ENCODE results near the gene NRXN3. TPM values are rescaled to one million over a fixed set of nuclear protein-coding genes. Genes with fewer than 3 reads are reported as not detected.

The NRXN3 gene
- total RNA-seq, 1 experiment from 2014 or later: not detected

DNA sequence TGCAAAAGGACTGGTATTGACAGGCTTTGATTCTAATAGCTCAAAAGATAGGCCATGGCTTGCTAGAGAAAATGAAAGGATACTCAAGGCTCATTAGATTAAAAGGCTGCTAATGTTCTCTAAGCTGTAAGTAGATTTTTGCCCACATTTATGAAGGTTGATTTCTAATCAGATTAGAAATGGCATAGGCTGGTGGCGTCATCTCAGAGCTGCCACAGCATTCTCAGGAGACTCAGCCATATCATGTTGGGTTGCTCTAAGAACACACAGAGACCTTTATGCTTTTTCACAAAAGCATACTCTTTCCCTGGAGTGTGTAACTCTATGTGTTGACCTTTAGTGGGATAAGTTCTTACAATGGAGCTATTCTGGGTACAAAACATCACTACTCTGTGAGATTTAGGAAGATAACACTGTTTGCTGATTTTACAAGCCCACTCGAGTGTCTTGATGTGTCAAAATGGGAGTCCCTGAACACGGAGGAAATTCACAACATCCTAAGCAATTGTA is 576.0 kb downstream of the NRXN3 start:
- no peaks in the 10 kb centered on the region for H3K4me1 ChIP-seq (ENCODE audit: control insufficient read depth in 1 of 2, insufficient read depth in 2 of 2, low read length in 2 of 2)
- H3K27ac ChIP-seq (ENCODE audit: low read depth, low read length): no peak overlapping the region
- H3K36me3 ChIP-seq (ENCODE audit: control insufficient read depth in 1 of 2, insufficient read depth in 2 of 2, low read length in 2 of 2): no peaks in the 10 kb centered on the region
- no peak overlapping the region for H3K9ac ChIP-seq (ENCODE audit: low read length)
- DNase-seq (ENCODE audit: low read depth, low spot score): no peak
- CTCF ChIA-PET: no interaction called here
- no peaks in the 10 kb centered on the region for H3K79me2 ChIP-seq (ENCODE audit: insufficient read depth, low read length)
- no peak for ATAC-seq
- H3K4me3 ChIP-seq (replicated peaks in 1 of 2; ENCODE audit: low read depth in 1 of 2, low read length in 2 of 2): no peak overlapping the region
- TF ChIP-seq, protein P1, sequence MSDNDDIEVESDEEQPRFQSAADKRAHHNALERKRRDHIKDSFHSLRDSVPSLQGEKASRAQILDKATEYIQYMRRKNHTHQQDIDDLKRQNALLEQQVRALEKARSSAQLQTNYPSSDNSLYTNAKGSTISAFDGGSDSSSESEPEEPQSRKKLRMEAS (IDR thresholded peaks at IDR 0.05): no peak
- TF ChIP-seq YY1 (IDR thresholded peaks at IDR 0.05; ENCODE audit: extremely low read depth, insufficient replicate concordance, low read depth, low read length) (no peak), TCF7L2 (IDR thresholded peaks at IDR 0.05; ENCODE audit: borderline replicate concordance, extremely low read depth, insufficient read depth, insufficient read length) (no peak), SRF (IDR thresholded peaks at IDR 0.05; ENCODE audit: low read depth) (no peak), EZH2 (IDR thresholded peaks at IDR 0.05) (no peak), ZFX (IDR thresholded peaks at IDR 0.05) (no peak), SIN3A (IDR thresholded peaks at IDR 0.05; ENCODE audit: low read depth) (no peak), ELF1 (IDR thresholded peaks at IDR 0.05; ENCODE audit: borderline replicate concordance, low read depth) (no peak), POLR2A (IDR thresholded peaks at IDR 0.05; ENCODE audit: borderline replicate concordance, extremely low read depth, insufficient read depth, insufficient read length) (no peak), CBX3 (IDR thresholded peaks at IDR 0.05; ENCODE audit: low read depth) (no peak), FOSL1 (IDR thresholded peaks at IDR 0.05; ENCODE audit: low read depth) (no peak), POLR2AphosphoS5 (IDR thresholded peaks at IDR 0.05; ENCODE audit: low read depth, low read length) (no peak), ZNF274 (IDR thresholded peaks at IDR 0.05; ENCODE audit: low read depth, low read length) (no peak), SP1 (IDR thresholded peaks at IDR 0.05; ENCODE audit: low read depth) (no peak)
- TF ChIP-seq, protein P2, sequence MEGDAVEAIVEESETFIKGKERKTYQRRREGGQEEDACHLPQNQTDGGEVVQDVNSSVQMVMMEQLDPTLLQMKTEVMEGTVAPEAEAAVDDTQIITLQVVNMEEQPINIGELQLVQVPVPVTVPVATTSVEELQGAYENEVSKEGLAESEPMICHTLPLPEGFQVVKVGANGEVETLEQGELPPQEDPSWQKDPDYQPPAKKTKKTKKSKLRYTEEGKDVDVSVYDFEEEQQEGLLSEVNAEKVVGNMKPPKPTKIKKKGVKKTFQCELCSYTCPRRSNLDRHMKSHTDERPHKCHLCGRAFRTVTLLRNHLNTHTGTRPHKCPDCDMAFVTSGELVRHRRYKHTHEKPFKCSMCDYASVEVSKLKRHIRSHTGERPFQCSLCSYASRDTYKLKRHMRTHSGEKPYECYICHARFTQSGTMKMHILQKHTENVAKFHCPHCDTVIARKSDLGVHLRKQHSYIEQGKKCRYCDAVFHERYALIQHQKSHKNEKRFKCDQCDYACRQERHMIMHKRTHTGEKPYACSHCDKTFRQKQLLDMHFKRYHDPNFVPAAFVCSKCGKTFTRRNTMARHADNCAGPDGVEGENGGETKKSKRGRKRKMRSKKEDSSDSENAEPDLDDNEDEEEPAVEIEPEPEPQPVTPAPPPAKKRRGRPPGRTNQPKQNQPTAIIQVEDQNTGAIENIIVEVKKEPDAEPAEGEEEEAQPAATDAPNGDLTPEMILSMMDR (IDR thresholded peaks at IDR 0.05 in 2 of 3, conservative IDR thresholded peaks at IDR 0.05 in 1 of 3; ENCODE audit: borderline replicate concordance in 1 of 3, insufficient read depth in 1 of 3, low read depth in 2 of 3, low read length in 2 of 3): no peak
- TF ChIP-seq, protein P3, sequence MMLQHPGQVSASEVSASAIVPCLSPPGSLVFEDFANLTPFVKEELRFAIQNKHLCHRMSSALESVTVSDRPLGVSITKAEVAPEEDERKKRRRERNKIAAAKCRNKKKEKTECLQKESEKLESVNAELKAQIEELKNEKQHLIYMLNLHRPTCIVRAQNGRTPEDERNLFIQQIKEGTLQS (IDR thresholded peaks at IDR 0.05): no peak
- BruUV-seq (replicated peaks): no TSS peak
- H4K20me1 ChIP-seq (ENCODE audit: insufficient read depth): no peaks in the 10 kb centered on the region
- no peaks in the 10 kb centered on the region for H3K27me3 ChIP-seq (ENCODE audit: insufficient read depth, low read length)
- H3K9me3 ChIP-seq (ENCODE audit: control insufficient read depth in 1 of 2, insufficient read depth in 1 of 2, low read depth in 1 of 2, low read length in 2 of 2): no peaks in the 10 kb centered on the region; a peak in 1 of 4 replicates
- intact Hi-C loops (cut with micrococcal nuclease): no loop called here
- H3K9me2 ChIP-seq (ENCODE audit: insufficient read depth): no peaks in the 10 kb centered on the region
- POLR2A ChIA-PET: no interaction called here
- no peak overlapping the region for H3K4me2 ChIP-seq (ENCODE audit: low read length)
- no peak overlapping the region for H2AFZ ChIP-seq (ENCODE audit: low read depth, low read length, poor library complexity, severe bottlenecking)
- RAD21 ChIA-PET (ENCODE audit: low non-redundant PET in 1 of 2, low total read pairs in 2 of 2, uncharacterized antibody in 2 of 2, unreplicated experiment in 2 of 2): no interaction called here

All from HCT116 (cell line).